Measurements from ENCODE around the gene AK8.

The AK8 gene

GRCh38 chr9:132887181-132888120 is 9.4 kb upstream of the AK8 start:
- no peak for DNase-seq (ENCODE audit: low spot score)

DNA sequence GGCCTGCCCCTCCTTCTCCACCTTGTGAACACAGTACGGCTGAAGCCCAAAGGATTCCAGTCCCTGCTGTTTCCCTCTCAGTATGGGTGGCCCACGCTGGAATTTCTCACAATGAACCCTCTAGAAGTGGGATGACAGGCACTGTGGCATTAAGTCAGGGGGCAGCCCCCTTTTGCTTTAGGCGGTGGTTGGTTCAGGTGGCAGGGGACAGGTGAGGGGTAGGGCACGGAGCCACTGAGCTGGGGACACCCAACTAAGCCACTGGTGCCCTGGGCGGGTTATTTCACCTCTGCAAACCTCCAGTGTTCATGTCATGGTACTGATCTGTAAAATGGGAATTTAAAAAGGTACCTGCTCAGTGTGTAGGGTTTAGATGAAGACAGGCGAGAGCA is 8.2 kb upstream of the AK8 start:
- DNase-seq (ENCODE audit: low spot score) = no peak

DNA sequence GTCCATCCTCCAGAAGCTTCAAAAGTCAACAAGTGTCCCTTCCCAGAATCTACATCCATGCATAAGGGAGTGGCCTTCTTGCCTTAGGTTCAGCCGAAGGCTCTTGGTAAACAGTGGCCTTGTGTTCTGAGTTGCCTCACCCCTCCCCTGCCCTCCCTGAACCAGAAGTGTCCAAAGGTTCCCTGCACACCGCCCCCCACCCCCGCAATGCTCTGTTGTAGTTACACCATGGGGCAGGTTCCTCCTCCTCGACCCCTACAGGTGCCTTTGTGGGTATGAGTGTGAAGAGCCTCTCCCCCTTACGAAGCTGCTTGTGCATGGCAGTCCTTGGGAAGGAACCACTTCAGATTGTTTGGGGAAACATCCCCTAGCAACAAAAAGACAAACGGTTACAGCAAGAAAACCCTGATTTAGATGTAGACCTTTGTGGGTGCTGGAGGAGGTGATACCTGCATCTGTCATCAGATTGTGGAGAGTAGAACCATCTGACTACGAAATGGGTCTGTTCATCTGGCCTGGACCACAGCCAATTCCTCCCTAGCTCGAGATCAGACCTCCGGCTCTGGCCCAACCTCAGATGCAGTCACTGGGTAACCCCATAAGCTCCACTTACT is 7.7 kb upstream of the AK8 start:
- DNase-seq (ENCODE audit: low spot score) = no peak

DNA sequence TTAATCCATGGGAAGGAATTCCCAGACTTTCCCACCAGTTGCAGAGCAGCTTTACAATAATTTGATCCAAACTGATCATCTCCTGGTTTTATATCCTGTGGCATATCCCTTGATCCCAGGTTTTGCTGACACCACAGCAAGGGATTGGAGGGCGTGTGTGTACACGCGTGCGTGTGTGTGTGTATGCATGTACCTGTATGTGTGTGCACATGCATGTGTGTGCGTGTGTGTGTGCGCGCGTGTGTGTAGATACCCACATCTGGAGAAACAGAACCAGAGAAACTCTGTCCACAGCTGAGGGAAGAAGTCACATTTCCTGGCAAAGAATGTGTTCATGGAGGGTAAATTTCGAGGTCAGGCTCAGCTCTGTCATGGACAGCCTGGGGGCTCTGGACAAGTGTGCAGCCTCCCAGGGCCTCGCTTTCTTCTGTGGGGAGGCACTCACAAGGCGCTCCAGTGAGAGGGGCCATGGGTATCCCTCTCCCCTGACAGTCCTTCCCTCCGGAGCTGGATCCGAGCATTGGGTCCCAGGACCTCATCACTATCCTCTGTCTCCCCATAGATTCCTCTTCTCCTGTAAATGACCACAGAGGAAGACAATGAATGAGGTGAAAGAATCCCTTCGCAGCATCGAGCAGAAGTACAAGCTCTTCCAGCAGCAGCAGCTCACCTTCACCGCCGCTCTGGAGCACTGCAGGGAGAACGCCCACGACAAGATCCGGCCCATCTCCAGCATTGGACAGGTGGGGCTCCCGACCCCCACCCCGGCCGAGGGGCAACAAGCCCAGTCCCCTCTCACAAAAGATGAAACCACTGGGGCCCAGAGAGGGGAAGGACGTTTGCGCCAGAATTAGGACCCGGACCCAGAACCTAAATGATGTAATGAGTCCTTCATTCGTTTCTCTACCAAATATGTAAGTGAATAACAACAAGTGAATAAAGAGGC is 5.5 kb upstream of the AK8 start:
- no peak for DNase-seq (ENCODE audit: low spot score)

- no peak for DNase-seq (ENCODE audit: low spot score)
These were observed 4.5 kb upstream of the AK8 start for GRCh38 chr9:132882616-132883015.

DNA sequence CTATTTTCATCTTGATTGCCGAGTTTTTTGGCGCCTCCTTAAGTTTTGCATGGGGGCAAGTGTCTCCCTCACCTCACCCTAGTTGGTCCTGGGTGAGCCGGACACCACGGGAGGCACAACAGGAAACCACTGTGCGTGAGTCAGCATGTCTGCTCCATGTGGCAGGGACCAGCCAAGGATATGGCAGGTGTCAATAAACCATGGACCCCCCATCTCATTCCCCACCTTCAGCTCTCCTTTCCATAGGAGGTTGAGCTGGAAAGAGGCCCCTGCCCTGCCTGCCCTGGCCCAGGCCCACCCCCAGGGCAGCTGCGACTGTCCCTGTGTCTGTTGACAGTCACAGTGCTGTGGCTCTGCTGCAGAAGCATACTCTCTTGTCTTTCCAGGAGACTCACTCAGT is 3.7 kb upstream of the AK8 start:
- DNase-seq (ENCODE audit: low spot score) = no peak

DNA sequence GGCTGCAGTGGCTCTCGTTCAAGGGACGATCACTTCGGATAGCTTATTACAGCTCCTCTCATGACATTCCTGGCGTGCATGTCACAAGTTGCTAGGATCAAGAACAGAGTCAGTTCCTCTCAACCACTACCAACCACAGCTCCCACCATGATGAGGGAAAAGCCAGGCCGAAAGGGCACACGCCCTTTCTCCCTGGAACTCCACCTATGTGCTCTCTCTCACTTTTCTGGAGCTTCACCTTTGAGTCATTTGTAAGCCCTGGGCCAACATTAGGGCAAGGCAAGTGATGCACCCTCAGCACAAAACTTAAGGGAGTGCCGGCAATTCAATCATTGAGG is 2.2 kb upstream of the AK8 start:
- DNase-seq (ENCODE audit: low spot score) = no peak

DNA sequence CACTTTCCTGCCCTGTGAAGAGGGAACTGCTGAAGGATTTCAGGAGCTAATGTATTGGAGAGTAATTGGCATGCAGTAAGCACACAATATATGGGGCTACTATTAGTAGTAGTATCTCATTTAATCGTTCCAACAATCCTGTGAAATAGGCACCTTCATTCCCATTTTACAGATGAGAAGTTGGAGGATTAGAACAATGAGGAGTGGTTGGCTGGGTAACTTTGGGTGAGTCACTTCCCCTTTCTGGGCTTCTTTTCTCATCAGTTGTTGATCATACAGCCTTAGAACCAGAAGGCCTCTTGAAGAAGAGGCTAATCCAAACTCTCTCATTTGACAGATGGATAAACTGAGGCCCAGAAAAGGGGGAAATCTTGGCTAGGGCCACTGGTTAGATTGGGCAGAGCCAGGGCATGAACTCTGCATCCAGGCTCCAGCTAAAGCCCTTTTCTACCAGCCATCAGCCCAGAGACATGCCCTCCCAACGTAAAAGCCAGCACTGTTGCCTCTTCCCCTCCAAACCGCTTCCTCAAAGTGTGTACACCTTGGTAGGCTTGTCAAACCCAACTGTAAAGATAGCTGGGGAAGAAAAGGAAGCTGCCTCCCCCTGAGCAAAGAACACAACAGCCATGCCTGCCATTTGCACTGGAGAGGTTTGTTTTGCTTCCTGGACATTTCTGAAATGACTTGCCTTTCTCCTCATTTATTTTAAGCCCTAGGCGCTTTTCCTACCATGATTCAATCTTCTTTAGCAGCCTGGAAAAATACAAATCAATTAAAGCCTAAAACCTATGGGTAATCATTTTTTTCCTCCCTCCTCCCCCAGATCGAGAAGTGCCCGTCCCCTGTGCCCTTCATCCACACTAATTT is 1.6 kb upstream of the AK8 start:
- no peak for DNase-seq (ENCODE audit: low spot score)

DNA sequence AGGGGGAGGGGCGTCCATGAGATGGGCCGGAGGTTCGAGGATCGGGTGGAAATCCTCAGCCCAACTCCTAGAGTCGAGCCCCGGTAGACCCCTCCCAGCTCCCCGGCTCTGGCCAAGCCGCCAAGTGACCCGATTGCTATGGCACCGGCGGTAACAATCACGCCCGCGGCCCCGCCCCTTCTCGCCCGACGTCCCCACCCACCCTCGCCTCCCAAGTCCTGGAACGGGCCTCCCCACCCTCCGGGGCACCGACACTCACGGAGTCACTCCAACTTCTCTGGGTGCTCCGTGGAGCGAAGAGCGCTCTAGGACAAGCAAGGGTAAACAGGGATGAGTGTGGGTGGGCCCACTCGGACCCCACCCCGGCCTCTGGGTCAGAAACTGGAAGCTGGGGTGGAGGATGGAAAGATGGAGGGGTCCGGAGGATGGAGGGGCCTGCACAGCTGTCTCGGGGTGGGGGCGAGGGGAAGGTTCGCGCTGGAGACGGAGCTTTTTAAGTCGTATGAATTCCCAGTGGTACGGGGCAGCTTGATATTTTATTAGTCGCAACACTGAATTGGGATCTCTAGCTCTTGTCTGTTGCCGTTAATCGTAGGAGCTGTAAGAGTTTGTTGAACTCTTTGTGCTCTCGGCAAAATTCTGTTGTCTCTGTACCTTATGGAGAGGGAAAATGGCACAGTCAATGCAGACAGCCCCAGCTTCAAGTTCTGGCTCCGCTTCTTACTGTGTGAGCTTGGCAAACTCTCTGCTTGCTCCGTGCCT is 792 bp upstream of the AK8 start, which contains the start of gene SPACA9:
Gene SPACA9 (plus strand): TSS at position 204 of the 762 bp plus-strand sequence. CDS start 5,050 bp downstream, outside the sequence.
- peak; percentile 89 for DNase-seq (ENCODE audit: low spot score)

GRCh38 chr9:132877458-132877823 is 643 bp downstream of the AK8 start:
- no peak for DNase-seq (ENCODE audit: low spot score)

GRCh38 chr9:132876849-132877248 is 1.2 kb downstream of the AK8 start:
- DNase-seq (ENCODE audit: low spot score) = no peak

GRCh38 chr9:132875159-132875558 is 2.9 kb downstream of the AK8 start:
- no peak for DNase-seq (ENCODE audit: low spot score)

GRCh38 chr9:132873403-132873802 is 4.7 kb downstream of the AK8 start:
- DNase-seq (ENCODE audit: low spot score) = no peak

DNA sequence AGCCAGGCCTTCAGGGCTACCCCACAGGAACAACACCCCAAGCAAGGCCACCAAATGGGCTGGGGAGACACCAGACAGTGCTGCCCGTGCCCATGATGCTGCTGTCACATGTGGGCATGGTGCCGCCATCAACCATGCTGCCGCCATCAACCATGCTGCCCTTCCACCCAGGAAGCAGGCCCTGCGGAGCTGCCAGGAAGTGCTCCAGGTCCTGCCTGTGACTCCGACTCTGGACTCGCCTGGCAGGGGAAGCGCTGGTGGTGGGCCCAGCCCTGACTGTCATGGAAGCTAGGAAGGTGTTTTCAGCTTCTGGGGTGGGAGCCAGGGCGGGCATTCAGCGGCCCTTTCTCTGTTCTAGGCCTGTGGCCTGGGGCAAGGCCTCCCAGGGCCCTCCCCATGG is 8.8 kb downstream of the AK8 start:
- no peak for DNase-seq (ENCODE audit: low spot score)

GRCh38 chr9:132866898-132867297 is 11.2 kb downstream of the AK8 start:
- DNase-seq (ENCODE audit: low spot score) = no peak

- no peak for DNase-seq (ENCODE audit: low spot score)
These were observed 13.4 kb downstream of the AK8 start for GRCh38 chr9:132864691-132865090.

DNA sequence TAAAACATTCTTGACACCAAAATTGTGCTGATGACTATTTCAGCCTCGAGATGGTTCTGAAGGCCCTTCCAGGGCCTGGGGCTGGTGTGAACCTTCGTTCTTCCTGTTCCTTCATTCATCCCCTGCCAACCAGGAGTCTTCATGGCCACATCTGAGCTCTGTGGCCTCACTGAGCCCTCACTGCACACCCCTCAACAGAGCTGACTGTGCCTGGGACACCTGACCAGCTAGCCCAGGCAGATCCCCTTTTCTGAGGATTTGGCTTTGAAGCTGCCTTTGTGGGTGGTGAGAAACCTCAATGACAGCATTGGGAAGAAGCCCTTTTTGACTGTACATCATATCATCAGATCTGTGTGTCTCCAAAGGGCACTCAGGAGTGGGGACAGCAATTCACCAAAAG is 13.8 kb downstream of the AK8 start:
- no peak for DNase-seq (ENCODE audit: low spot score)

DNA sequence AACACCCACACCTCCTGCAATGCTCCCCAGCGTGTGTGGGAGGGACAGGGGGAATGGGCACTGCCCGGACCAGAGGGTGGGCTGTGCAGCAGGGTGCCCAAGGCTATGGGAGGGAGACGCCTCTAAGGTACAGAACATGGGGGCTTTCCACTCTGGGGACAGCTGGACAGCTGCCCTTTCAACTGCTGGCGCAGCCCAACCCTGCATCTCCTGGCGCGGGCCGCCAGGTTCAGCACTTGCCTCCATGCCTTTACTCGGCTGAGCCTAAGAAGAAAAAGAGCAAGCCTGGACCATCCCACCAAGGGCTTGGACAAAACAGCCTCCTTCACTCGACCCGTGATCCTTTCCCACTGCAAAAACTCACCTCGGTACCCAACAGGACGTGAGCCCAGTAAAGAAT is 15.0 kb downstream of the AK8 start:
- no peak for DNase-seq (ENCODE audit: low spot score)

GRCh38 chr9:132862533-132862932 is 15.6 kb downstream of the AK8 start:
- no peak for DNase-seq (ENCODE audit: low spot score)

GRCh38 chr9:132861666-132862065 is 16.4 kb downstream of the AK8 start:
- no peak for DNase-seq (ENCODE audit: low spot score)

- no peak for DNase-seq (ENCODE audit: low spot score)
These were observed 19.3 kb downstream of the AK8 start for GRCh38 chr9:132858751-132859150.

Data from AG08396 (cell line).